Fibroblast of villous mesenchyme (primary cell): Measurements from ENCODE around the gene MRLN. TPM values are rescaled to one million over a fixed set of nuclear protein-coding genes. Genes with fewer than 3 reads are reported as not detected.

Source experiments
- DNase-seq: peaks from one replicate; pipeline ENCODE4 v3.0.0-alpha.2; 2010; ENCODE audit warnings: low read depth
- H3K4me3 ChIP-seq: 2 replicates; pipeline ENCODE4 v1.5.1; 2011; ENCODE audit warnings: low read depth, mild to moderate bottlenecking, low read length
- CTCF ChIP-seq: IDR thresholded peaks from 2 replicates; pipeline ENCODE4 v1.5.1; 2012; ENCODE audit warnings: low read depth, mild to moderate bottlenecking, low read length; ENCODE audit not compliant: insufficient read depth
- total RNA-seq: library from RNA; depleted of rRNA; stranded (reverse); fragments of >200 nt; gene quantifications from 2 replicates; pipeline ENCODE4 v1.2.3, GENCODE V29; 2012

The MRLN gene
- total RNA-seq, 1 donor, result not detected

GRCh38 chr10:59762505-59762904 is 9.2 kb upstream of the MRLN start:
- no peak overlapping the region for H3K4me3 ChIP-seq
- TF ChIP-seq CTCF, result no peak
- no peak for DNase-seq

DNA sequence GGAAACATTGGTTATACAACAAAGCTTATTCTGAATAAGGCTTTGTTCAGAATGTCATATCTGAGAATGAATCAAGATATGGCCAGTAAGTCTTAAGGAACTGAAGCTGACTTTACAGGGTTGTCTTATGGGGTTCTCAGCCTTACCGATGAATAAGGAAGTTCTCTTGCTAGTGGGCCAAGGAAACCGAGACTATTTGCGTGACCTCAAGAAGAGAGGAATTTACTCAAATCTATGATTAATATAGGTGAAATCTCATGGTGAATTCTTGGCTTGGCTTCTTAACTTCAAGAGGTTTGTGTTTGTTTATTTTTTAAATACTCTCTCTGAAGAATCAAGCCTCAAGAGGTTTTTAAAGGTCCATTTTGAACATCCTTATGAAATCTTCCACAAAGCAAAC is 4.7 kb upstream of the MRLN start:
- no peak for DNase-seq
- TF ChIP-seq CTCF, result no peak
- H3K4me3 ChIP-seq, result no peak overlapping the region

DNA sequence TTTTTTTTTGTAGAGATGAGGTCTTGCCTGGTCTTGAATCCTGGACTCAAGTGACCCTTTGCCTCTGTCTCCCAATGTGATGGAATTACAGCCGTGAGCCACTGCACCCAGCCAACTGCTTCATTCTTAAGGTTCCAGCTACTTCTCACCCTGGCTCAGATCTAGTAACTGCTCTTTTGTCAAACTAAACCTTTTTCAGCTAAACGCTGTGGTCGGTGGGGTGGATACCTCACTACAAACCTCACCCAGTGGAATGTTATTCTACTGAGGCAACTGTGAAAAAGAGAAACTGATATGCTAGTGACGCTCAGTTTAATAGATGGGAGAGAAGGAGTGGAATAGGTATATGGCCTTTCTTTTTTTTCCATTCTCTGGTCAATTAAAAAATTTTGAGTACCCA is 1.7 kb upstream of the MRLN start:
- no peak for DNase-seq
- H3K4me3 ChIP-seq, result no peak overlapping the region
- TF ChIP-seq CTCF, result no peak

DNA sequence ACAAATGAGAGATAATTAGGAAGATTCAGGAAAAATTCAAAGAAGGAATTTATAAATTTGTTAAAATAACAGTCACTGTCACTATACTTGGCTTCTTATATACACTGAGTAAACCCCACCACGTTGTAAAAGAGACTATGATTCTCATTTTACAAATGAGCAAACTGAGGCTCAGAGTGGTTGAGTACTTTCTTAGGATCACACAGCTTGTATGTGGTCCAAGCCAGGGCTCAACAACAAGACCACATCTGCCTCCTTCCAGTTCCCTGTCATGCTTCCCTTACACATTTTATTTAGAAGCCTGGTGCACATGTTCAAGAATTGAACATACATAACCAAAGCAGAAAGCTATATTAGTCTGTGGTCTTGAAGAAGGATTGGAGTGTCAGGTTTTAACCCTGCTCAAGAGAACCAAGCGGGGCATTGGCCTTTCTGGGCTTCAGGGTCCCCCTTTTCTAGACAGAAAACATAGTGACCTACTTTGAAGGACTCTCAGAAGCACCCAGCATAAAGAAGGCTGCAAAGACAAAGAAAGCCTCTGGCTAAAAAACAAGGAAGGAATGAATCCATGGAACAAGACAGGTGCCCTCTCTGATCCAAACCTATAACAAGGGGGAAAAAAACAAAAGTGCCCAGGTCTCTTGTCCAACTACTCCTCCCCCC is 846 bp downstream of the MRLN start:
- no peak overlapping the region for H3K4me3 ChIP-seq
- no peak for TF ChIP-seq CTCF
- DNase-seq, result no peak

GRCh38 chr10:59750155-59750945 is 2.9 kb downstream of the MRLN start:
- no peak for DNase-seq
- no peak overlapping the region for H3K4me3 ChIP-seq
- TF ChIP-seq CTCF, result no peak

DNA sequence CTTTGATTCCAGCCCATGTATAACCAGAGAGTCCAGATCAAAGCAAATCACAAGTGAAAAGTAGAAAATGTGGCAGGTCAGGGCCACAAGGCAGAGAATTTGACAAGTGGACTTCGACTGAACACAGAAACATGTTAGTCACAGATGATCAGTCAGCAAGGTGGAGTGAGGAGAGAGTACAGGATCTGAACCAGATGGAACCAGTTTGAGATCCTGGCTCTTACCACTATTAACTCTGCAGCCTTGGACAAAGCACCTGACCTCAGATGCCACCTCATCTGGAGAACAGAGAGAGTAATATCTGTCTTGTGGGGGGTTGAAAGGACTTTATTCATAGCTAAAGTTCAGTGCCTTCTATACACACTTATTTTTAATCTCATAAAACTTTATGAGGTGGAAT is 4.4 kb downstream of the MRLN start:
- TF ChIP-seq CTCF, result no peak
- DNase-seq, result no peak
- H3K4me3 ChIP-seq, result no peak overlapping the region
